DND-41 (cell line): ENCODE measurements around the gene RAI14.

Experiments used
- ATAC-seq: fragments of 200-7000 bp; cut with Tn5 transposase; 3 replicates; pipeline ENCODE4 v1.9.1; 2021; ENCODE audit warnings: low read depth; ENCODE audit not compliant: insufficient read depth
- DNase-seq: peaks from one replicate; pipeline ENCODE4 v3.0.0-alpha.2; 2020
- H2AFZ ChIP-seq: 2 replicates; pipeline ENCODE4 v1.6.0; 2012; ENCODE audit warnings: low read depth, low read length
- H3K27ac ChIP-seq: 2 replicates; pipeline ENCODE4 v1.5.1; 2012; ENCODE audit warnings: low read length, inconsistent platforms
- H3K27me3 ChIP-seq: fragments of 200-600 bp; sonication (generic); 2 replicates; pipeline ENCODE4 v1.6.0; 2012; ENCODE audit warnings: low read length, mild to moderate bottlenecking, inconsistent platforms; ENCODE audit not compliant: insufficient read depth, poor library complexity
- H3K36me3 ChIP-seq: 2 replicates; pipeline ENCODE4 v1.5.1; 2012; ENCODE audit warnings: low read length, inconsistent platforms; ENCODE audit not compliant: insufficient read depth
- H3K4me1 ChIP-seq: 2 replicates; pipeline ENCODE4 v1.5.1; 2012; ENCODE audit warnings: mild to moderate bottlenecking, low read length; ENCODE audit not compliant: insufficient read depth
- H3K4me2 ChIP-seq: 2 replicates; pipeline ENCODE4 v1.6.0; 2012; ENCODE audit warnings: mild to moderate bottlenecking, moderate library complexity, low read length, inconsistent platforms; ENCODE audit not compliant: insufficient read depth
- H3K4me3 ChIP-seq, 2 experiments: fragments of 200-600 bp in 1 of 2; shearing (Covaris generic) in 1 of 2; 2 replicates each; pipeline ENCODE4 v1.5.1; 2012 to 2016; ENCODE audit warnings: inconsistent platforms in 2 of 2, low read length in 2 of 2, mild to moderate bottlenecking in 2 of 2, low read depth in 1 of 2, moderate library complexity in 1 of 2
- H3K79me2 ChIP-seq: 2 replicates; pipeline ENCODE4 v1.6.0; 2012; ENCODE audit warnings: low read length, inconsistent platforms; ENCODE audit not compliant: insufficient read depth
- H3K9ac ChIP-seq: 2 replicates; pipeline ENCODE4 v1.6.0; 2012; ENCODE audit warnings: low read depth, mild to moderate bottlenecking, inconsistent platforms, low read length, moderate library complexity
- H3K9me3 ChIP-seq: 2 replicates; pipeline ENCODE4 v1.5.1; 2012; ENCODE audit warnings: low read length, moderate library complexity, mild to moderate bottlenecking, inconsistent platforms; ENCODE audit not compliant: insufficient read depth, severe bottlenecking
- H4K20me1 ChIP-seq: 2 replicates; pipeline ENCODE4 v1.6.0; 2012; ENCODE audit warnings: low read length; ENCODE audit not compliant: insufficient read depth
- EZH2 ChIP-seq: IDR thresholded peaks from 3 replicates; pipeline ENCODE4 v1.6.1; 2012; ENCODE audit warnings: borderline replicate concordance, low read depth, mild to moderate bottlenecking, moderate library complexity, low read length, inconsistent platforms; ENCODE audit not compliant: severe bottlenecking
- TF ChIP-seq, protein P1 (sequence below): IDR thresholded peaks from 2 replicates; pipeline ENCODE4 v1.5.1; 2012; ENCODE audit warnings: borderline replicate concordance, low read length, moderate library complexity, mild to moderate bottlenecking; ENCODE audit not compliant: poor library complexity, severe bottlenecking; ENCODE audit errors: extremely low read depth

The RAI14 gene

DNA sequence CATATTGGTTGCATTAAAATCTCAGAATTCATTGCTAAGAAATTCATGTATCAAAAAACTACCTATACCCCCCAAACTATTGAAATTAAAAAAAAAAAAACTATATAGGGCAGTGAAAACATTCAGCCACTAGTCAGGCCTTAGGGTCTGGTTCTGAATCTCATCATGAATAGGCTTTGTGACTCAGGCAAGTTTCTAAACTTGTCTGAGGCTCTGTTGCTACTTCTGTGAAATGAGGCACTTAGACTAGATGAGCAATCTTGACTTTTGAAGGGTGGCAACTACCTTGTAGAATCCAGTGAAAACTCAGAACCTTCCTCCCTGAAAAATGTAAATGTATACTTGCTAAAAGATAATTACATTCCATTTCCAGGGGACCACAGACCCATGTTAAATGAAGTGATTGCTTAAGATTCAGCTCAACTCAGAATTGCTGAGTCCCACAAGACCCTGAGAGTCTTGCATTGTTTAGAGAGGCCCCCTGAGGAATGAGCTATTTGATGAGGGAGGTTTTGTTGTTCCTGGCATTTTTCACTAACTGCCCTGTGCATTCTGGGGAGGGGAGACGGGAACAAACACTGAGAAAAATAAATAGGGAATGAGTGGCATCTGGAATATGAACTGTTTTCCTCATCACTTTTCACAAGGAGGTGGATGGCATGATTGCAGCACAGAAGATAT, 29.5 kb downstream of the RAI14 start:
- ATAC-seq (no peak), DNase-seq (no peak)
- no peaks in the 10 kb centered on the region for H3K36me3 ChIP-seq
- H4K20me1 ChIP-seq, result no peaks in the 10 kb centered on the region
- H3K9me3 ChIP-seq, result no peaks in the 10 kb centered on the region
- TF ChIP-seq, protein P1, sequence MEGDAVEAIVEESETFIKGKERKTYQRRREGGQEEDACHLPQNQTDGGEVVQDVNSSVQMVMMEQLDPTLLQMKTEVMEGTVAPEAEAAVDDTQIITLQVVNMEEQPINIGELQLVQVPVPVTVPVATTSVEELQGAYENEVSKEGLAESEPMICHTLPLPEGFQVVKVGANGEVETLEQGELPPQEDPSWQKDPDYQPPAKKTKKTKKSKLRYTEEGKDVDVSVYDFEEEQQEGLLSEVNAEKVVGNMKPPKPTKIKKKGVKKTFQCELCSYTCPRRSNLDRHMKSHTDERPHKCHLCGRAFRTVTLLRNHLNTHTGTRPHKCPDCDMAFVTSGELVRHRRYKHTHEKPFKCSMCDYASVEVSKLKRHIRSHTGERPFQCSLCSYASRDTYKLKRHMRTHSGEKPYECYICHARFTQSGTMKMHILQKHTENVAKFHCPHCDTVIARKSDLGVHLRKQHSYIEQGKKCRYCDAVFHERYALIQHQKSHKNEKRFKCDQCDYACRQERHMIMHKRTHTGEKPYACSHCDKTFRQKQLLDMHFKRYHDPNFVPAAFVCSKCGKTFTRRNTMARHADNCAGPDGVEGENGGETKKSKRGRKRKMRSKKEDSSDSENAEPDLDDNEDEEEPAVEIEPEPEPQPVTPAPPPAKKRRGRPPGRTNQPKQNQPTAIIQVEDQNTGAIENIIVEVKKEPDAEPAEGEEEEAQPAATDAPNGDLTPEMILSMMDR, result no peak
- TF ChIP-seq EZH2, result no peak
- no peaks in the 10 kb centered on the region for H3K4me1 ChIP-seq
- H3K27ac ChIP-seq, result no peak overlapping the region
- H3K79me2 ChIP-seq, result no peaks in the 10 kb centered on the region
- H3K27me3 ChIP-seq, result no peaks in the 10 kb centered on the region
- no peak overlapping the region for H3K4me3 ChIP-seq
- no peak overlapping the region for H3K9ac ChIP-seq
- no peak overlapping the region for H2AFZ ChIP-seq
- no peak overlapping the region for H3K4me2 ChIP-seq

DNA sequence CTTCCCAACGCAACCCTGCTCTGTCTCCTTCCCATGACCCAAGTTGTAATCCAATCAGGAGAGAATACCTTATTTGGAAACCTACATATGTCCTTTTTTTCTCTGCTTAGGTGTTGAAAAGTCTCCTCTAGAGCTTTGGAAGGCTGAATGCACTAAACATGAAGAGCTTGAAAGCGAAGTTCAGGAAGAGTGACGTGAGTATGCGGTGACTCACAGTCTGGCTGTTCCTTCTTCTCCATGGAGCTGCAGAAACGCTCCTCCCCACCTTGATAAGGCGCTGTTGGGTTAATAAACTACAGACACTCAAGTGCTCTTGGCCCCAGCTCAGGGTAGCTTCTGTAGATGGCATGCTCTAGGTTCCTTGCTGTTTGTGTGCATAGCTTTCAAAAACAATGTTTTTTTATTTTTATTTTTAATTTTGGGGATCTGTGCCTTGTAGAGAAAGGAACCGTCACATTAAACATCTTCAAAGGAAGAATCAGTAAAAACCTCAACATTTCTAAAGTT, 30.7 kb downstream of the RAI14 start:
- DNase-seq, result no peak
- Histone ChIP-seq H3K27me3 (no peaks in the 10 kb centered on the region), H3K27ac (no peak overlapping the region), H3K9ac (no peak overlapping the region), H3K79me2 (no peaks in the 10 kb centered on the region), H3K4me3 (no peak overlapping the region), H4K20me1 (no peaks in the 10 kb centered on the region), H3K4me2 (no peak overlapping the region), H3K4me1 (no peaks in the 10 kb centered on the region), H3K9me3 (no peaks in the 10 kb centered on the region), H3K36me3 (no peaks in the 10 kb centered on the region), H2AFZ (no peak overlapping the region)
- no peak for ATAC-seq
- TF ChIP-seq, protein P1, result no peak
- no peak for TF ChIP-seq EZH2

DNA sequence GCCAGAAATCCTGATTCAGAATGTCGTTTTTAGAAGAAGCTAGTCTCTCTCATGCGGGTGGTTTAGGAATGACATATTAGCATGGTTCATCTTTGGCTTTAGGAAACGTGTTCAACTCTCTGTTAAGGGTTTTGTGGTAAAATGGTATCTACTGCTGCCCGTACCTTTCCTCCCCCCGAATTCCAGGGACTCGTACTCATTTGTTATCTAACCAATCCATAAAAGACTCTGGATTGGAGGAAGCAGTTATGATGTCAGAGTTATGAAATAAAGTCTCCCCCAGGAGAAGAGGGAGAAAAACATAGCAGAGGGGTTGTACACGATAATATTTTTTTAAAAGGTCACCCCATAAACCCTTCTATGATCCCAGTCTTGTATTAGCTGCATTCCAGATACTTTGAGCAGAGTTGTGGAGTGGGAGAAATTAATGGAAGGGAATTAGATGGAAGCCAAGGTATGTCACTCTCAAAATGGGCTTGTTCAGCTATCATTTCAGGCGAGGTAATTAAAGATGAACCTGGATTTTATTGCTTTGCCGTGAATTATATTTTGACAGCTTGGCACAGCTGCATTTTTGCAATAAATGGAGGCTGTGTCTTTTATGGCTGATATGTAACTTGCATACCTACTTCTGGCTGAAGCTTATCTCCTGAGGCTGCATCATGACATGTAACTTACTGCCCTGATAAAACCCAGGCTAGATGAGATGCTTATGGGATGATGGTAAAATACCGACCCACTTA, 31.3 kb downstream of the RAI14 start:
- H2AFZ ChIP-seq, result no peak overlapping the region
- no peaks in the 10 kb centered on the region for H3K36me3 ChIP-seq
- no peak overlapping the region for H3K4me2 ChIP-seq
- no peaks in the 10 kb centered on the region for H4K20me1 ChIP-seq
- no peaks in the 10 kb centered on the region for H3K9me3 ChIP-seq
- DNase-seq (no peak), ATAC-seq (no peak)
- no peak overlapping the region for H3K9ac ChIP-seq
- H3K4me1 ChIP-seq, result no peaks in the 10 kb centered on the region
- TF ChIP-seq, protein P1, result no peak
- H3K27me3 ChIP-seq, result no peaks in the 10 kb centered on the region
- no peak overlapping the region for H3K4me3 ChIP-seq
- no peak overlapping the region for H3K27ac ChIP-seq
- no peaks in the 10 kb centered on the region for H3K79me2 ChIP-seq
